HepG2 (cell line): ENCODE measurements around the gene PIP4K2B.

ENCODE experiments used
- CREB1 ChIP-seq, 2 experiments: fragments of 450-650 bp in 1 of 2; IDR thresholded peaks; 2 replicates each; pipeline ENCODE4 v1.6.1; 2016 to 2017; ENCODE audit warnings: control low read depth in 1 of 2, mild to moderate bottlenecking in 1 of 2, missing compliant biosample characterization in 1 of 2, missing genetic modification characterization in 1 of 2
- EEA1 ChIP-seq: sonication (generic); formaldehyde crosslinking; IDR thresholded peaks from 2 replicates; pipeline ENCODE4 v1.5.1; 2020; ENCODE audit warnings: mild to moderate bottlenecking, missing genetic modification reagents, borderline replicate concordance
- ELF4 ChIP-seq: sonication (generic); formaldehyde crosslinking; IDR thresholded peaks from 2 replicates; pipeline ENCODE4 v1.5.0; 2020; ENCODE audit warnings: missing genetic modification reagents, mild to moderate bottlenecking, moderate library complexity, borderline replicate concordance
- EP300 ChIP-seq, 3 experiments: sonication (generic) in 1 of 3; formaldehyde crosslinking in 1 of 3; IDR thresholded peaks; 2 replicates each; pipeline versions ENCODE4 v1.5.1 to v1.6.1; 2011 to 2020; ENCODE audit warnings: low read depth in 2 of 3, low read length in 2 of 3, borderline replicate concordance in 1 of 3, improper control_type of control experiment in 1 of 3, mild to moderate bottlenecking in 1 of 3, missing genetic modification reagents in 1 of 3, moderate library complexity in 1 of 3
- FOXK1 ChIP-seq: sonication (generic); formaldehyde crosslinking; IDR thresholded peaks from 2 replicates; pipeline ENCODE4 v1.4.0; 2020; ENCODE audit warnings: low read depth, missing genetic modification reagents, borderline replicate concordance
- HDAC1 ChIP-seq: sonication (generic); formaldehyde crosslinking; IDR thresholded peaks from 2 replicates; pipeline ENCODE4 v1.5.1; 2020; ENCODE audit warnings: mild to moderate bottlenecking, missing genetic modification reagents
- JUN ChIP-seq: sonication (generic); formaldehyde crosslinking; IDR thresholded peaks from 2 replicates; pipeline ENCODE4 v1.4.0; 2020; ENCODE audit warnings: mild to moderate bottlenecking, missing genetic modification reagents
- SP4 ChIP-seq: sonication (generic); formaldehyde crosslinking; IDR thresholded peaks from 2 replicates; pipeline ENCODE4 v1.8.1; 2023; ENCODE audit warnings: mild to moderate bottlenecking, missing genetic modification reagents
- ZSCAN20 ChIP-seq: sonication (generic); formaldehyde crosslinking; IDR thresholded peaks from 2 replicates; pipeline ENCODE4 v1.4.0; 2020; ENCODE audit warnings: missing genetic modification reagents, mild to moderate bottlenecking, borderline replicate concordance
- TF ChIP-seq, protein P1 (sequence below): sonication (generic); formaldehyde crosslinking; IDR thresholded peaks from 2 replicates; pipeline ENCODE4 v1.5.0; 2020; ENCODE audit warnings: mild to moderate bottlenecking, missing genetic modification reagents
- TF ChIP-seq, protein P2 (sequence below): sonication (generic); formaldehyde crosslinking; IDR thresholded peaks from 2 replicates; pipeline ENCODE4 v1.4.0; 2020; ENCODE audit warnings: missing genetic modification reagents

DNA sequence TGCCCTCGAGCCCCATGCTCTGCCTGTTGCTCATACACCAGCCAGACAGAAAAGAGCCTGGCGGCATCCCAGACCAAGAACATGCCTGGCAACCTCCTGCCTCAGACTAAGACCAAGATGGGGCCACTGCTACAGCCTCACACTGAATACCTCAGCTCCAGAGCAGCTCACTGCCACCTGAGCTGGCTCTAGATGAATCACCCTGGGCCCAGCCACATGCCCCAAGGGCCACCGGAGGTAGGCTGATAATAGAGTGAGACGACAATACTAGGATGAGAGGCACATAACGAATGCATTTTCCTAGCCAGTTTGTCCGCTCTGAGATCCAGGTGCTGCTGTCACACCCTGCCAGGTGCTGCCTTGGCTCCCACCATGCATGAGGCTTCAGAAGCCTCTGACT lies 13.0 kb downstream of the PIP4K2B start:
- TF ChIP-seq EP300 (IDR thresholded peaks at IDR 0.05; ENCODE audit: low read depth in 2 of 2, low read length in 2 of 2) (no peak), EP300 (CRISPR knock-in tag; IDR thresholded peaks at IDR 0.05; ENCODE audit: borderline replicate concordance) (no peak), ELF4 (CRISPR knock-in tag) (no peak), EEA1 (no peak), CREB1 (IDR thresholded peaks at IDR 0.05) (no peak), CREB1 (CRISPR knock-in tag; IDR thresholded peaks at IDR 0.05) (no peak), SP4 (CRISPR knock-in tag) (no peak), ZSCAN20 (CRISPR knock-in tag) (no peak), JUN (CRISPR knock-in tag) (no peak), HDAC1 (no peak), FOXK1 (CRISPR knock-in tag) (no peak)
- TF ChIP-seq, protein P1, sequence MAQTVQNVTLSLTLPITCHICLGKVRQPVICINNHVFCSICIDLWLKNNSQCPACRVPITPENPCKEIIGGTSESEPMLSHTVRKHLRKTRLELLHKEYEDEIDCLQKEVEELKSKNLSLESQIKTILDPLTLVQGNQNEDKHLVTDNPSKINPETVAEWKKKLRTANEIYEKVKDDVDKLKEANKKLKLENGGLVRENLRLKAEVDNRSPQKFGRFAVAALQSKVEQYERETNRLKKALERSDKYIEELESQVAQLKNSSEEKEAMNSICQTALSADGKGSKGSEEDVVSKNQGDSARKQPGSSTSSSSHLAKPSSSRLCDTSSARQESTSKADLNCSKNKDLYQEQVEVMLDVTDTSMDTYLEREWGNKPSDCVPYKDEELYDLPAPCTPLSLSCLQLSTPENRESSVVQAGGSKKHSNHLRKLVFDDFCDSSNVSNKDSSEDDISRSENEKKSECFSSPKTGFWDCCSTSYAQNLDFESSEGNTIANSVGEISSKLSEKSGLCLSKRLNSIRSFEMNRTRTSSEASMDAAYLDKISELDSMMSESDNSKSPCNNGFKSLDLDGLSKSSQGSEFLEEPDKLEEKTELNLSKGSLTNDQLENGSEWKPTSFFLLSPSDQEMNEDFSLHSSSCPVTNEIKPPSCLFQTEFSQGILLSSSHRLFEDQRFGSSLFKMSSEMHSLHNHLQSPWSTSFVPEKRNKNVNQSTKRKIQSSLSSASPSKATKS (CRISPR knock-in tag): no peak
- TF ChIP-seq, protein P2, sequence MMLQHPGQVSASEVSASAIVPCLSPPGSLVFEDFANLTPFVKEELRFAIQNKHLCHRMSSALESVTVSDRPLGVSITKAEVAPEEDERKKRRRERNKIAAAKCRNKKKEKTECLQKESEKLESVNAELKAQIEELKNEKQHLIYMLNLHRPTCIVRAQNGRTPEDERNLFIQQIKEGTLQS (CRISPR knock-in tag): no peak
